GM19452 (cell line): ENCODE measurements around the gene ALDH3B2.
"Not testable (repeated sequence)": the region's sequence is repeated elsewhere in the genome, so short reads cannot be mapped to it uniquely, and the experiment has no call there.

Experiments used
- ATAC-seq: cut with Tn5 transposase; IDR thresholded peaks from one replicate; pipeline ENCODE4 v1.9.1; 2021; ENCODE audit not compliant: unreplicated experiment

The ALDH3B2 gene

GRCh38 chr11:67631411-67631810, 43.0 kb downstream of the ALDH3B2 start:
- no peak for ATAC-seq

GRCh38 chr11:67630943-67631331, 43.5 kb downstream of the ALDH3B2 start:
- no peak for ATAC-seq

- peak; percentile 59 for ATAC-seq
Measured at GRCh38 chr11:67630228-67630942, 44.0 kb downstream of the ALDH3B2 start.

GRCh38 chr11:67629386-67630227, 44.8 kb downstream of the ALDH3B2 start, which contains the start of gene NUDT8:
TSS of gene NUDT8 (minus strand) at chr11:67629937. CDS start at chr11:67629911, 26 bp downstream.
- ATAC-seq: peak; percentile 46

- no peak for ATAC-seq
Measured at GRCh38 chr11:67628710-67629385, 45.6 kb downstream of the ALDH3B2 start.

DNA sequence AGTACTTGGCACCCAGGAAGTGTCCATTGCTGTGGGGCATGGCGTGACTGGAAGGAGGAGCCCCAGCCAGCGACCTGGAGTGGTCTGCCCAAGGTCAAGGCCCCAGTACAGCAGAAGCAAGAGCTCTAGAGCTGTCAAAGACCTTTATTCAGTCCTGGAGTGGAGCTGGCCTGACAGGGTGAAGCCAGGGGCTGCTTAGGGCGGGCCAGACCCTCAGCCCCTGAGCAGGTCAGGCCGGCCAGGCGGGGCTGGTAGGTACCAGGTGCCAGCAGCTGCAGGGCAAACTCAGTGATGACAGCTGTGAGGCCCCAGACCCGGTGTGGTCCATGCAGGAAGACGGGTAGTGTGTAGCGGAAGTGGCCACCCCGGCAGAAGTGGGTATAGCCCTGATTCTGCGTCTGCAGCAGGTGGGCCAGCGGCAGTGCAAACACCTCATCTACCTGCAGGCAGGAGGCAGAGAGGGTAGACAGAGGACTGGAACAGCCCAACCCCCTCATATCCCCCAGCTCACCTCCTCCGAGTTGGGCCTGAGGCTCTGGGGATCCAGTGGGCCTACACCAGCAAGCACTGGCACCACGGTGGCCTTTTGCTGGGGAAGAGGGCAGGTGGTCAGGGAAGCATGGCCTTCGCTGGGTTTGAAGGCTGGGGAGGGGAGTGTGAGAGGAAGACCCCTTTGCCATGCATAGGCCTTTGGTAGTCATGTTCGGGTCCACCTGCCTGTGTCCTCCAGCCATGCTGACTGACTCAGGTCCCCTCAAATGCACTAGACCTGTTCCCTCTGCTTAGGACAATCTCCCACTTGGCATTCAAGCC, 46.4 kb downstream of the ALDH3B2 start:
- no peak for ATAC-seq

- no peak for ATAC-seq
Measured at GRCh38 chr11:67627441-67627811, 47.0 kb downstream of the ALDH3B2 start.

GRCh38 chr11:67626970-67627369, 47.5 kb downstream of the ALDH3B2 start:
- no peak for ATAC-seq

DNA sequence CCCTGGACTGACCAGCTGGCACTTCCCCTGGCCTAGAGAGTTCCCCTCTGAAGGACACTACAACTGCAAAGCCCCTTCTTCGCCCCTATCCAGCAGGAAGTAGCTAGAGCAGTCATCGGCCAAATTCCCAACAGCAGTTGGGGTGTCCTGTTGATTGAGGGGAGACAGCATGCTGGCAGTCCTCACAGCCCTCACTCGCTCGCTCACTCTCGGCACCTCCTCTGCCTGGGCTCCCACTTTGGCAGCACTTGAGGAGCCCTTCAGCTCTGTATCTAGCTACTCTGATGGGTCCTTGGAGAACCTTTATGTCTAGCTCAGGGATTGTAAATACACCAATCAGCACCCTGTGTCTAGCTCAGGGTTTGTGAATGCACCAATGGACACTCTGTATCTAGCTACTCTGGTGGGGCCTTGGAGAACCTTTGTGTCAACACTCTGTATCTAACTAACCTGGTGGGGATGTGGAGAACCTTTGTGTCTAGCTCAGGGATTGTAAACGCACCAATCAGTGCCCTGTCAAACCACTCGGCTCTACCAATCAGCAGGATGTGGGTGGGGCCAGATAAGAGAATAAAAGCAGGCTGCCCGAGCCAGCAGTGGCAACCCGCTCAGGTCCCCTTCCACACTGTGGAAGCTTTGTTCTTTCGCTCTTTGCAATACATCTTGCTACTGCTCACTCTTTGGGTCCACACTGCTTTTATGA, 48.1 kb downstream of the ALDH3B2 start:
- ATAC-seq: not testable (repeated sequence)

- not testable (repeated sequence) for ATAC-seq
Measured at GRCh38 chr11:67623795-67624194, 50.6 kb downstream of the ALDH3B2 start.

DNA sequence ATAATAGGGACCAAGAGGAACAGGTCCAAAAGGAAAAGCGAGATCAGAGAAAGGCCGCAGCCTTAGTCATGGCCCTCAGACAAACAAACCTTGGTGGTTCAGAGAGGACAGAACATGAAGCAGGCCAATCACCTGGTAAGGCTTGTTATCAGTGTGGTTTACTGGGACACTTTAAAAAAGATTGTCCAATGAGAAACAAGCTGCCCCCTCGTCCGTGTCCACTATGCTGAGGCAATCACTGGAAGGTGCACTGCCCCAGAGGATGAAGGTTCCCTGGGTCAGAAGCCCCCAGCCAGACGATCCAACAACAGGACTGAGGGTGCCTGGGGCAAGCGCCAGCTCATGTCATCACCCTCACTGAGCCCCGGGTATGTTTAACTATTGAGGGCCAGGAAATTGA, 51.5 kb downstream of the ALDH3B2 start:
- not testable (repeated sequence) for ATAC-seq

DNA sequence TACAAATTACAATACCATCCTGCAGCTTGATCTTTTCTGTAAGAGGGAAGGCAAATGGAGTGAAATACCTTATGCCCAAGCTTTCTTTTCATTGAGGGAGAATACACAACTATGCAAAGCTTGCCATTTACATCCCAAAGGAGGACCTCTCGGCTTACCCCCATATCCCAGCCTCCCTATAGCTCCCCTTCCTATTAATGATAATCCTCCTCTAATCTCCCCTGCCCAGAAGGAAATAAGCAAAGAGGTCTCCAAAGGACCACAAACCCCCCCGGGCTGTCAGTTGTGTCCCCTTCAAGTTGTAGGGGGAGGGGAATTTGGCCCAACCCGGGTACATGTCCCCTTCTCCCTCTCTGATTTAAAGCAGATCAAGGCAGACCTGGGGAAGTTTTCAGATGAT, 52.5 kb downstream of the ALDH3B2 start:
- not testable (repeated sequence) for ATAC-seq

- ATAC-seq: not testable (repeated sequence)
Measured at GRCh38 chr11:67620621-67621020, 53.8 kb downstream of the ALDH3B2 start.

GRCh38 chr11:67619683-67620618, 54.5 kb downstream of the ALDH3B2 start:
- ATAC-seq: not testable (repeated sequence)

- not testable (repeated sequence) for ATAC-seq
Measured at GRCh38 chr11:67618901-67619659, 55.3 kb downstream of the ALDH3B2 start.

GRCh38 chr11:67617243-67617953, 57.0 kb downstream of the ALDH3B2 start:
- ATAC-seq: no peak

GRCh38 chr11:67616431-67617242, 57.8 kb downstream of the ALDH3B2 start:
- ATAC-seq: no peak
